Heart left ventricle (tissue), 16 donors: ENCODE data around the gene IWS1. TPM values are rescaled to one million over a fixed set of nuclear protein-coding genes. Genes with fewer than 3 reads are reported as not detected.

Source experiments
- ATAC-seq, 4 donors: fragments of 200-7000 bp; cut with Tn5 transposase; one replicate each; pipeline ENCODE4 v1.9.1; 2020 to 2022; ENCODE audit warnings: moderate library complexity in 4 of 4, mild to moderate bottlenecking in 3 of 4, moderate number of reproducible peaks in 1 of 4
- DNase-seq, 5 donors: peaks; one replicate each; pipeline ENCODE4 v3.0.0-alpha.2; 2020
- H3K27ac ChIP-seq, 12 donors: fragments of 200-600 bp; sonication (generic) in 4 of 12; one replicate each; pipeline versions ENCODE4 v1.5.0 to v1.8.0; 2016 to 2022; ENCODE audit warnings: mild to moderate bottlenecking in 2 of 12
- H3K27me3 ChIP-seq, 9 donors: fragments of 200-600 bp; sonication (generic) in 2 of 9; one replicate each; pipeline versions ENCODE4 v1.5.1 to v1.8.0; 2016 to 2022; ENCODE audit warnings: mild to moderate bottlenecking in 3 of 9
- H3K36me3 ChIP-seq, 9 donors: fragments of 200-600 bp; sonication (generic) in 2 of 9; one replicate each; pipeline versions ENCODE4 v1.5.0 to v1.8.0; 2018 to 2022; ENCODE audit warnings: mild to moderate bottlenecking in 2 of 9
- H3K4me1 ChIP-seq, 12 donors: fragments of 200-600 bp; sonication (generic) in 4 of 12; one replicate each; pipeline versions ENCODE4 v1.5.0 to v1.8.0; 2016 to 2022; ENCODE audit warnings: mild to moderate bottlenecking in 3 of 12
- H3K4me3 ChIP-seq, 12 donors: fragments of 200-600 bp; sonication (generic) in 4 of 12; one replicate each; pipeline versions ENCODE4 v1.5.0 to v1.8.0; 2017 to 2022; ENCODE audit warnings: mild to moderate bottlenecking in 9 of 12, moderate library complexity in 4 of 12
- H3K9me3 ChIP-seq, 12 donors: fragments of 200-600 bp; sonication (generic) in 4 of 12; one replicate each; pipeline versions ENCODE4 v1.5.0 to v1.8.0; 2016 to 2022; ENCODE audit warnings: mild to moderate bottlenecking in 1 of 12
- CTCF ChIP-seq, 12 donors: fragments of 200-600 bp; sonication (generic) in 4 of 12; IDR thresholded peaks; one replicate each; pipeline versions ENCODE4 v1.5.0 to v1.8.0; 2018 to 2022; ENCODE audit warnings: antibody characterized with exemption in 12 of 12, mild to moderate bottlenecking in 5 of 12
- POLR2A ChIP-seq, 2 donors: fragments of 450-650 bp; IDR thresholded peaks; one replicate each; pipeline ENCODE4 v1.6.1; 2017; ENCODE audit warnings: antibody characterized with exemption in 2 of 2, mild to moderate bottlenecking in 2 of 2, moderate library complexity in 2 of 2
- WGBS, 4 donors: extraction: QIAGEN DNeasy Blood & Tissue Kit in 2 of 4; methylation state at CpG; one replicate each; pipeline versions ENCODE4 v1.1.5 to v1.1.7; 2013 to 2018; 5-methylcytosine and 5-hydroxymethylcytosine counted together
- intact Hi-C, 10 donors: fragments of 100-400 bp; cut with DNase I; formaldehyde crosslinking; loops; one replicate each; pipeline versions ENCODE4 v1.11.1 to v1.14.2; 2022
- polyA plus RNA-seq, 2 donors: library from polyadenylated mRNA; stranded (reverse); fragments of 200-250 nt; gene quantifications; one replicate each; pipeline ENCODE4 v1.2.3, GENCODE V29; 2013
- total RNA-seq, 9 donors: library from RNA; depleted of rRNA in 2 of 9; stranded (reverse); fragments of >200 nt in 2 of 9; fragmentation: NEBNext Ultra II Directional in 3 of 9; extraction: Animal tissue kit (Norgen Biotek cat#: 25700) in 3 of 9; gene quantifications; one replicate each; pipeline versions ENCODE4 v1.1.0 to v1.2.4, GENCODE V29; 2016 to 2023
- donor health status: ischemic (EF 13 %, LVEDD 7.1; RV severe dilation, severe dysfunction).
- donor health status: healthy with polysubstance abuse.
- donor health status: DM: no; HTN: yes; CAD: no.
- donor health status: DM: no; HTN: no; CAD: no.
- donor health status: ischemic (EF 25% LVEDD 6.9; RV normal size, moderate dysfunction).
- donor health status: ischemic (EF 25% LVEDD 5.7; RV mildly dilated, moderate dysfunction).
- donor health status: healthy.
- donor health status: DM: yes; HTN: yes; CAD: no.
- donor health status: ischemic (EF 35%, LVEDD 5.7; RV mildly dilated, moderate dysfunction).
- donor health status: nonischemic (EF 11% LVEDD 7.7; RV severe dilation, severe dysfunction).
- donor health status: DM: yes; HTN: yes; CAD: no.
- donor health status: PGD.
- donor health status: ischemic (EF 29% LVEDD 5.4; RV normal size, mild dysfunction).
- donor health status: nonischemic (EF 23%, LVEDD 6.1; RV moderate dilation, normal function).

The IWS1 gene
- total and polyA plus RNA-seq, 11 donors, result 37.6 to 62.2 (median 46.5) TPM

GRCh38 chr2:127439343-127439742 is 86.9 kb downstream of the IWS1 start:
- Histone ChIP-seq H3K27ac (no peak overlapping the region), H3K36me3 (no peaks in the 10 kb centered on the region), H3K4me1 (no peaks in the 10 kb centered on the region), H3K27me3 (no peaks in the 10 kb centered on the region), H3K4me3 (no peak overlapping the region), H3K9me3 (peaks cover 0 to 21% (median 5%) of the 10 kb centered on the region in 12 donors)
- TF ChIP-seq POLR2A (IDR thresholded peaks at IDR 0.05), result no peak
- TF ChIP-seq CTCF (IDR thresholded peaks at IDR 0.05), result no peak
- no peak for ATAC-seq
- no peak for DNase-seq
- WGBS, 4 donors, result 71 to 91% (median 82%) methylated on average over 2 to 5 of the region's 5 CpGs
- intact Hi-C loops, result no loop called here

GRCh38 chr2:127437781-127438726 is 88.2 kb downstream of the IWS1 start:
- intact Hi-C loops, result no loop called here
- TF ChIP-seq CTCF (IDR thresholded peaks at IDR 0.05) (no peak), POLR2A (IDR thresholded peaks at IDR 0.05) (no peak)
- DNase-seq (no peak), ATAC-seq (peak in 3 of 4 donors; percentile 18 to 24 (median 20))
- WGBS, 4 donors, result 81 to 89% (median 85%) methylated on average over 13 of the region's 13 CpGs
- Histone ChIP-seq H3K27ac (no peak overlapping the region), H3K4me1 (no peaks in the 10 kb centered on the region), H3K9me3 (peaks cover 0 to 17% (median 5%) of the 10 kb centered on the region in 12 donors), H3K27me3 (no peaks in the 10 kb centered on the region), H3K4me3 (no peak overlapping the region), H3K36me3 (no peaks in the 10 kb centered on the region)

- intact Hi-C loops, result no loop called here
- no peak overlapping the region for H3K27ac ChIP-seq
- no peaks in the 10 kb centered on the region for H3K4me1 ChIP-seq
- ATAC-seq (peak in 1 of 4 donors; percentile 24), DNase-seq (no peak)
- 89 to 92% (median 90%) methylated on average over 9 of the region's 9 CpGs for WGBS, 4 donors
- TF ChIP-seq CTCF (IDR thresholded peaks at IDR 0.05), result no peak
- no peak for TF ChIP-seq POLR2A (IDR thresholded peaks at IDR 0.05)
- no peak overlapping the region for H3K4me3 ChIP-seq
- H3K36me3 ChIP-seq, result no peaks in the 10 kb centered on the region
- peaks cover 0 to 17% (median 5%) of the 10 kb centered on the region in 12 donors for H3K9me3 ChIP-seq
- H3K27me3 ChIP-seq, result no peaks in the 10 kb centered on the region
Measured at GRCh38 chr2:127437056-127437455, 89.2 kb downstream of the IWS1 start.

GRCh38 chr2:127434515-127434914 is 91.8 kb downstream of the IWS1 start:
- no peak for DNase-seq
- Histone ChIP-seq H3K4me1 (no peaks in the 10 kb centered on the region), H3K27ac (no peak overlapping the region), H3K27me3 (no peaks in the 10 kb centered on the region), H3K4me3 (no peak overlapping the region), H3K9me3 (peaks cover 0 to 1% (median 0%) of the 10 kb centered on the region in 12 donors), H3K36me3 (peaks cover 0 to 5% (median 0%) of the 10 kb centered on the region in 9 donors)
- no peak for ATAC-seq
- no peak for TF ChIP-seq POLR2A (IDR thresholded peaks at IDR 0.05)
- TF ChIP-seq CTCF (IDR thresholded peaks at IDR 0.05), result no peak
- 91 to 96% (median 94%) methylated on average over 6 of the region's 6 CpGs for WGBS, 4 donors
- intact Hi-C loops, result no loop called here
